Type B pancreatic cell (in vitro differentiated cells): ENCODE results near the gene IRGC. TPM values are rescaled to one million over a fixed set of nuclear protein-coding genes. Genes with fewer than 3 reads are reported as not detected.

Experiments
- DNase-seq: peaks from one replicate; pipeline ENCODE4 v3.0.0; 2021; ENCODE audit warnings: mixed read lengths; ENCODE audit not compliant: unreplicated experiment; ENCODE audit errors: extremely low spot score
- H3K27ac Mint-ChIP-seq: 2 replicates; pipeline ENCODE4 v1.8.0; 2021; ENCODE audit warnings: mild to moderate bottlenecking, mixed read lengths
- H3K27me3 Mint-ChIP-seq: 2 replicates; pipeline ENCODE4 v1.8.0; 2021; ENCODE audit warnings: mixed read lengths
- H3K36me3 Mint-ChIP-seq: 2 replicates; pipeline ENCODE4 v1.8.0; 2021; ENCODE audit warnings: mixed read lengths
- H3K4me1 Mint-ChIP-seq: one replicate; pipeline ENCODE4 v1.8.0; 2021; ENCODE audit warnings: mixed read lengths; ENCODE audit not compliant: unreplicated experiment
- H3K4me3 Mint-ChIP-seq: 2 replicates; pipeline ENCODE4 v1.8.0; 2021; ENCODE audit warnings: mild to moderate bottlenecking, mixed read lengths
- H3K9me3 Mint-ChIP-seq: 2 replicates; pipeline ENCODE4 v1.8.0; 2021; ENCODE audit warnings: mixed read lengths
- CTCF ChIP-seq: fragments of 200-600 bp; sonication (generic); conservative IDR thresholded peaks from 2 replicates; pipeline ENCODE4 v1.5.0; 2021; ENCODE audit warnings: antibody characterized with exemption, mild to moderate bottlenecking
- total RNA-seq: library from RNA; stranded (reverse); gene quantifications from 2 replicates; pipeline ENCODE4 v1.2.1, GENCODE V29; 2021; ENCODE audit warnings: low replicate concordance

IRGC gene
- total RNA-seq, 1 donor from 2014 or later = not detected

- TF ChIP-seq CTCF = no peak
- Mint-ChIP-seq H3K27ac (no peak overlapping the region), H3K9me3 (no peaks in the 10 kb centered on the region), H3K27me3 (peaks cover 10% of the 10 kb centered on the region), H3K36me3 (no peaks in the 10 kb centered on the region), H3K4me1 (no peaks in the 10 kb centered on the region), H3K4me3 (no peak overlapping the region)
- DNase-seq = no peak
These were observed 7.2 kb upstream of the IRGC start for GRCh38 chr19:43708716-43709115.

GRCh38 chr19:43711751-43712355 lies 4.0 kb upstream of the IRGC start:
- Mint-ChIP-seq H3K27me3 (peaks cover 3% of the 10 kb centered on the region), H3K27ac (no peak overlapping the region), H3K9me3 (no peaks in the 10 kb centered on the region), H3K4me3 (no peak overlapping the region), H3K4me1 (no peaks in the 10 kb centered on the region), H3K36me3 (no peaks in the 10 kb centered on the region)
- DNase-seq = no peak
- TF ChIP-seq CTCF = no peak

GRCh38 chr19:43713208-43713607 lies 2.7 kb upstream of the IRGC start:
- Mint-ChIP-seq H3K27ac (no peak overlapping the region), H3K36me3 (no peaks in the 10 kb centered on the region), H3K9me3 (no peaks in the 10 kb centered on the region), H3K4me3 (no peak overlapping the region), H3K4me1 (no peaks in the 10 kb centered on the region), H3K27me3 (peaks cover 3% of the 10 kb centered on the region)
- no peak for TF ChIP-seq CTCF
- DNase-seq = no peak

GRCh38 chr19:43718627-43719377 lies 2.9 kb downstream of the IRGC start:
- Mint-ChIP-seq H3K27ac (no peak overlapping the region), H3K36me3 (no peaks in the 10 kb centered on the region), H3K9me3 (no peaks in the 10 kb centered on the region), H3K4me3 (no peak overlapping the region), H3K4me1 (no peaks in the 10 kb centered on the region), H3K27me3 (no peaks in the 10 kb centered on the region)
- TF ChIP-seq CTCF = no peak
- no peak for DNase-seq

- Mint-ChIP-seq H3K36me3 (no peaks in the 10 kb centered on the region), H3K4me1 (no peaks in the 10 kb centered on the region), H3K9me3 (no peaks in the 10 kb centered on the region), H3K27me3 (no peaks in the 10 kb centered on the region), H3K27ac (no peak overlapping the region), H3K4me3 (no peak overlapping the region)
- DNase-seq = no peak
- TF ChIP-seq CTCF = no peak
These were observed 3.5 kb downstream of the IRGC start for GRCh38 chr19:43719378-43719868.
